Calu3 (cell line): ENCODE measurements around the gene RPS6KA1. TPM values are rescaled to one million over a fixed set of nuclear protein-coding genes. Genes with fewer than 3 reads are reported as not detected.
"Not testable (repeated sequence)": the region's sequence is repeated elsewhere in the genome, so short reads cannot be mapped to it uniquely, and the experiment has no call there.

Source experiments
- BruUV-seq: library from RNA; stranded (reverse); fragments of 400-500 nt; replicated peaks from 2 replicates; lab custom pipeline; 2021; lab: Mats Ljungman, UMichigan
- CTCF ChIA-PET: fragments of 300-600 bp; sonication (Branson Sonifier 250); formaldehyde crosslinking; loops from one replicate; lab custom pipeline; 2022; ENCODE audit warnings: antibody characterized with exemption; lab: Charles Lee
- DNase-seq: peaks from one replicate; pipeline ENCODE4 v3.0.0; 2022
- H3K27ac Mint-ChIP-seq: one replicate; pipeline ENCODE4 v1.8.0; 2022; ENCODE audit warnings: mixed read lengths; ENCODE audit not compliant: unreplicated experiment
- H3K27me3 Mint-ChIP-seq: one replicate; pipeline ENCODE4 v1.8.0; 2022; ENCODE audit warnings: mixed read lengths; ENCODE audit not compliant: unreplicated experiment
- H3K36me3 Mint-ChIP-seq: one replicate; pipeline ENCODE4 v1.8.0; 2022; ENCODE audit warnings: mild to moderate bottlenecking, moderate library complexity, mixed read lengths; ENCODE audit not compliant: insufficient read depth, unreplicated experiment
- H3K4me1 Mint-ChIP-seq: one replicate; pipeline ENCODE4 v1.8.0; 2022; ENCODE audit warnings: mild to moderate bottlenecking, low read depth, mixed read lengths; ENCODE audit not compliant: unreplicated experiment
- H3K4me3 Mint-ChIP-seq: one replicate; pipeline ENCODE4 v1.8.0; 2022; ENCODE audit warnings: mild to moderate bottlenecking, low read depth, moderate library complexity, mixed read lengths; ENCODE audit not compliant: unreplicated experiment
- H3K9me3 Mint-ChIP-seq: one replicate; pipeline ENCODE4 v1.8.0; 2022; ENCODE audit warnings: low read depth, mixed read lengths; ENCODE audit not compliant: unreplicated experiment
- CTCF ChIP-seq: fragments of 200-600 bp; IDR thresholded peaks from one replicate; pipeline ENCODE4 v1.8.0; 2022; ENCODE audit warnings: antibody characterized with exemption; ENCODE audit not compliant: unreplicated experiment
- intact Hi-C: fragments of 100-400 bp; cut with micrococcal nuclease; formaldehyde crosslinking; loops from one replicate; pipeline ENCODE4 v1.10.0; 2022; ENCODE audit not compliant: unreplicated experiment
- total RNA-seq: library from RNA; stranded (reverse); gene quantifications from 2 replicates; pipeline ENCODE4 v1.2.3, GENCODE V29; 2022

Gene RPS6KA1
- total RNA-seq, 1 experiment from 2014 or later = 28.1 TPM

- DNase-seq = peak; percentile 86
- H3K9me3 Mint-ChIP-seq = no peaks in the 10 kb centered on the region
- intact Hi-C loops = no loop called here
These were observed 28.9 kb upstream of the RPS6KA1 start for GRCh38 chr1:26500488-26501175.

GRCh38 chr1:26510711-26511110, 18.9 kb upstream of the RPS6KA1 start:
- BruUV-seq, H3K27me3 Mint-ChIP-seq, DNase-seq, H3K4me1 Mint-ChIP-seq, H3K27ac Mint-ChIP-seq, CTCF ChIA-PET, H3K9me3 Mint-ChIP-seq, H3K36me3 Mint-ChIP-seq, H3K4me3 Mint-ChIP-seq, intact Hi-C loops: not testable (repeated sequence)

More at GRCh38 chr1:26500488-26501175, 28.9 kb upstream of the RPS6KA1 start:
- CTCF ChIA-PET = interaction anchor here (0.7 to 1.7 kb wide), 6 partner anchors 10 to 330 kb away, joined by 3 to 20 read pairs (median 4); partner anchors contain the start of gene RPS6KA1
- TF ChIP-seq CTCF = peak; percentile 18
- no peaks in the 10 kb centered on the region for H3K4me1 Mint-ChIP-seq
- no TSS peak for BruUV-seq
- no peaks in the 10 kb centered on the region for H3K27me3 Mint-ChIP-seq
- H3K36me3 Mint-ChIP-seq = peaks cover 22% of the 10 kb centered on the region
- H3K4me3 Mint-ChIP-seq = peak overlapping the region; percentile 80
- peak overlapping the region; percentile 70 for H3K27ac Mint-ChIP-seq

- BruUV-seq, H3K4me1 Mint-ChIP-seq, DNase-seq, H3K9me3 Mint-ChIP-seq, H3K4me3 Mint-ChIP-seq, H3K27ac Mint-ChIP-seq, H3K36me3 Mint-ChIP-seq, intact Hi-C loops, H3K27me3 Mint-ChIP-seq: not testable (repeated sequence)
- CTCF ChIA-PET = interaction anchor here (0.6 kb wide), 1 partner anchor 10 kb away, joined by 5 read pairs; no protein-coding TSS in a partner anchor
These were observed 13.7 kb upstream of the RPS6KA1 start for GRCh38 chr1:26515836-26516235.

GRCh38 chr1:26516987-26517765, 12.4 kb upstream of the RPS6KA1 start:
- BruUV-seq = no TSS peak
- H3K27me3 Mint-ChIP-seq = no peaks in the 10 kb centered on the region
- no peaks in the 10 kb centered on the region for H3K4me1 Mint-ChIP-seq
- intact Hi-C loops = no loop called here
- H3K36me3 Mint-ChIP-seq = no peaks in the 10 kb centered on the region
- DNase-seq = no peak
- TF ChIP-seq CTCF = no peak
- CTCF ChIA-PET = no interaction called here
- H3K9me3 Mint-ChIP-seq = no peaks in the 10 kb centered on the region
- H3K27ac Mint-ChIP-seq = no peak overlapping the region
- H3K4me3 Mint-ChIP-seq = no peak overlapping the region

GRCh38 chr1:26517766-26518049, 11.9 kb upstream of the RPS6KA1 start:
- Mint-ChIP-seq H3K9me3 (no peaks in the 10 kb centered on the region), H3K27me3 (no peaks in the 10 kb centered on the region), H3K36me3 (no peaks in the 10 kb centered on the region), H3K27ac (no peak overlapping the region), H3K4me3 (no peak overlapping the region), H3K4me1 (no peaks in the 10 kb centered on the region)
- TF ChIP-seq CTCF = no peak
- CTCF ChIA-PET = no interaction called here
- no peak for DNase-seq
- no TSS peak for BruUV-seq
- intact Hi-C loops = no loop called here
